ENCODE data around the gene FURIN.
"Not testable (repeated sequence)": the region's sequence is repeated elsewhere in the genome, so short reads cannot be mapped to it uniquely, and the experiment has no call there.

FURIN gene

DNA sequence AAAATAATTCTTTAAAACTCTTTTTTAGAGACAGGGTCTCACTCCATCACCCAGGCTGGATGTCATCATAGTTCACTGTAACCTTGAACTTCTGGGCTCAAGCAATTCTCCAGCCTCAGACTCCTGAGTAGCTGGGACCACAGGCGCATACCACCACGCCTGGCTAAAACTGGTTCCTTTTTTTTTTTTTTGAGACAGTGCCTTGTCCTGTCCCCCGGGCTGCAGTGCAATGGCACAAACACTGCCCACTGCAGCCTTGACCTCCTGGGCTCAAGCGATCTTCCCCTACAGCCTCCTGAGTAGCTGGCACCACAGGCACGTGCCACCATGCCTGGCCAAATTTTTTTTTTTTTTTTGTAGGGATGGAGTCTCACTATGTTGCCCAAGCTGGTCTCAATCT lies 23.7 kb upstream of the FURIN start:
- DNase-seq (ENCODE audit: low spot score), result no peak

GRCh38 chr15:90845201-90845949 lies 23.0 kb upstream of the FURIN start:
- no peak for DNase-seq (ENCODE audit: low spot score)

GRCh38 chr15:90849424-90849823 lies 19.0 kb upstream of the FURIN start:
- DNase-seq (ENCODE audit: low spot score), result not testable (repeated sequence)

DNA sequence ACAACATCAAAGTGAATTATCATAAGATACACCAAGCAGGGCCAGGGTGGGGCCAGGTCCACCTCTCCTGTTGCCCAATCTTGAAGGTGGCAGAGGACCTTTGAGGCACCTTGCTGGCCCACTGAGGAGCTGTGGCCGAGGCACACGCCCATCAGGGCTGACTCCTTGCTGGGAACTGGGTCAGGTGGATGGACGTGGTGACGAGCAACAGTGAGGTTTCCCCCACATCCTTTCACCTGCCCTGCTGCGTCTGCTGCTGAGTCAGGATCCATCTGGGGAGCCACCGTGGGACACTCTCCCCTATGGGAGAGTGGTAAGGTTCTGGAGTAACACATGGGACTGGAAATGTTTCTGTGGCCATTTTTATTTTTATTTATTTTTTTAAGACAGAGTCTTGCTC lies 17.3 kb upstream of the FURIN start:
- no peak for DNase-seq (ENCODE audit: low spot score)

- no peak for DNase-seq (ENCODE audit: low spot score)
Observed at GRCh38 chr15:90851940-90852339, 16.4 kb upstream of the FURIN start.

- no peak for DNase-seq (ENCODE audit: low spot score)
Observed at GRCh38 chr15:90855139-90855538, 13.2 kb upstream of the FURIN start.

DNA sequence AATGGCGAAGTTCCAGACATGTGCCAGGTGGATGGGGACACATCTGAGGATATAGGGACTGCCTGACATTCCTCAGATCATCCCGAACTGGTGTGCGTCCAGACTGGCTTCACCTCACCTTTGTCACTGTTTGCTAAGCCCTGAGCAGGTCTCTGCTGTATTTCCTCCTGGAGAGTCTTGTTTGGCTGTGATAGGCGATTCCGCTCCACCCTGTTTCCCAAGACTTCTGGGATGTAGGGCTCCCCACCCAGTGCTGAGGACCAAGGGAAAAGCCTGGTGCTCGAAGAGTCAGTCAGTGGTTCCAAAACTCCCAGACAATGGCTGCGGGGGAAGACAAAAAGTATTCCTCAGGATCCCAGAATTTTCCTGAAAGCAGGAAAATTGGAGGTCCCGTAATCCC lies 11.1 kb upstream of the FURIN start:
- no peak for DNase-seq (ENCODE audit: low spot score)

- no peak for DNase-seq (ENCODE audit: low spot score)
Observed at GRCh38 chr15:90857883-90858443, 10.4 kb upstream of the FURIN start.

GRCh38 chr15:90859234-90860131 lies 8.9 kb upstream of the FURIN start:
- DNase-seq (ENCODE audit: low spot score), result no peak

DNA sequence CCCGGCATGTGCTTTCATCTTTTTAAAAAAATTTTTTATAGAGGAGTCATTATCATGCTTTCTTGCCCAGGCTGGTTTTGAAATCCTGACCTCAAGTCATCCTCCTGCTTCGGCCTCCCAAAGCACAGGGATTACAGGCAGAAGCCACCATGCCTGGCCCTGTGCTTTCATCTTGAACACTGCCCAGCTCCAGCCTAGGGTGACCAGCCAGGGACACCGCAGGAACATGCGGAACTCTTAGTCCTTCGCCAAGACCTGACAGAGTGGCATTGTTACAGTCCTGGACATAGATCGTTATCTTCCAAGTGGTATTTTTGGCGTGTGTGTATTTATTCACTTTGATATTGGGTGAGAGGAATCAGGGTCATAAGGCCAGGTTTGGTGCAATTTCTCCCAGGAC lies 7.9 kb upstream of the FURIN start:
- DNase-seq (ENCODE audit: low spot score), result no peak

- DNase-seq (ENCODE audit: low spot score), result no peak
Observed at GRCh38 chr15:90860942-90861675, 7.3 kb upstream of the FURIN start.

DNA sequence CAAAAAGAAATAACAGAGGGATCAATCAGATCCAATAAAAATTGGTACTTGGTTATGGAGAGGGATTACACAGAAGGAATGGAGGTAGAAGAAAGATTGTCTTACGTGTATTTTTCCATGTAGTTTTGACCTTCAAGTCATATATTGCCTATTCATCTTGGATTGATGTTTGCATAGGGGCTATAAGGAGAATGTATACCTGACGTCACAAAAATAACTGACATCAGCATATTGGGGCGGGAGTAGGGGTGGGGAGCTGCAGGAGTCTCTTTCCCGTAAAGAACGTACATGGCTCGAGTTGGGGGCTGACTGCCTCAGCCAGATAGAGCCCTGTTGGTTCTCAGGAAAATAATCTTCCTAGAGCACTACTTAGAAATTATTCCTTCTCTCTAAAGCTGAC lies 5.9 kb upstream of the FURIN start:
- no peak for DNase-seq (ENCODE audit: low spot score)

DNA sequence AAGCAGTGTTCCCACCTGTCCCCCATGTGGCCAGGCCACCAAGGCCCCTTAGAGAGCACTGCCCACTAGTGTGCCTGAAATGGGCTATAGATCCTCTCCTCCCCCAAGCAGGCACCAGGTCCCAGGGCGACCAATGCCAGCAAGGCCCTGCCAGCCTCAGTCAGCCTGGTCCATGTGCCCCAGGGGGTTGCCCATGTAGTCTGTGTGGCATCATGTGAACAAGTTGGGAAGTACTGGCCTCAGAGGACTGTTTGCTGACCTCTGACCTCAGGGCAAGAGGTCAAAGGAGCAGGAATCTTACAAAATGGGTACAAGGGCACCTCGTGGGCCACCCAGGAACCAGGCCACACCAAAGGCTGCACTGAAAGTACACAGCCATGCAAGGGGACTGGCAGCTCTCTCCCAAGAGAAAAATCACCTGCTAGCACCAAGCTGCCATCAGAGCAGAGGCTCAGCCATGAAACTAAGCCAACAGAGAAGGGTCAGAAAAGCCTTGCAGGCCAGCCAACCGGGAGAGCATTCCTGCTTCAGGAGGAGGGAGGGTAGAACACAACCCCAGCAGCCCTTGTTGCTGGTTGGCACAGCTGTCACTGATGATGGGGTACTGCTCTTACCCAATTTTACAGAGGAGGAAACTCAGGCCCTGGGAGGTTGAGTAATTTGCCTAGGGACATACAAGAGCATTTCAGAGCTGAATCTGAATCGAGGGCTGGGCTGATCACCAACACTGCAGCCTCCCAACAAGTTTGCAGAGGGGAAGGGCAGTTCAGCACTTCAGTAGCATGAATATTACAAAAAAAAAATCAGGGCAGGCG lies 5.2 kb upstream of the FURIN start:
- no peak for DNase-seq (ENCODE audit: low spot score)

- no peak for DNase-seq (ENCODE audit: low spot score)
Observed at GRCh38 chr15:90863987-90864386, 4.4 kb upstream of the FURIN start.

DNA sequence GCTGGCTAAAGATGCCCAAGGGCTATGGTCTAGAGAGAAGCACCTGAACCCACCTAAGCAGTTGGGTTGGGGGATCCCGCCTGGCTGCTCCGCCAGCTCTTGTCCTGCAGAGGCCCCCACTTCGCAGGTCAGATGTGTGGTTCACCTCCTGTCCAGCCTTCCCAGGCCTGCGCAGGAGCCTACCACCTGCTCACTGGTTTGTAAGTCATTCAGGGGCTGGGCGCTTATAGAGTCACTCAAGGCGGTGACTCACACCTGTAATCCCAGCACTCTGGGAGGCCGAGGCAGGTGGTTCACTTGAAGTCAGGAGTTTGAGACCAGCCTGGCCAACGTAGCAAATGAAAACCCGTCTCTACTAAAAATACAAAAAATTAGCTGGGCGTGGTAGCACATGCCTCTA lies 3.9 kb upstream of the FURIN start:
- no peak for DNase-seq (ENCODE audit: low spot score)

DNA sequence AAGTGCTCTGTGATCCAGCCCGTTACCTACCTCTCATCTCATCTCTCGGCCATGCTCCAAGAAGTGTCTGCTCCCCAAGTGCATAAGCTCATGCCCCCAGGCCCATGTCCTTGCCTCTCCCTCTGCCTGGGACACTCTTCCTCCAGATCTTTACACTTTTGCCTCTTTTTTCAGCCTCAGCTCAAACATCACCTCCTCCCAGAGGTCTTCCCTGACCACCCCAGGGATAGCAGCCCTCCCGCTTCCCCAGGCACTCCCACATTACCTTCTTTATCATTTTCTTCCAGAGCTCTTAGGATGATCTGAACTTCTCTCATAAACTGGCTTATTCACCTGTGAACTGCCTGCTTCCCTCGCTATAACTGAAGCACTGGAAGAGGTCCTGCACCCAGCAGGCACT lies 2.7 kb upstream of the FURIN start:
- DNase-seq (ENCODE audit: low spot score), result no peak

DNA sequence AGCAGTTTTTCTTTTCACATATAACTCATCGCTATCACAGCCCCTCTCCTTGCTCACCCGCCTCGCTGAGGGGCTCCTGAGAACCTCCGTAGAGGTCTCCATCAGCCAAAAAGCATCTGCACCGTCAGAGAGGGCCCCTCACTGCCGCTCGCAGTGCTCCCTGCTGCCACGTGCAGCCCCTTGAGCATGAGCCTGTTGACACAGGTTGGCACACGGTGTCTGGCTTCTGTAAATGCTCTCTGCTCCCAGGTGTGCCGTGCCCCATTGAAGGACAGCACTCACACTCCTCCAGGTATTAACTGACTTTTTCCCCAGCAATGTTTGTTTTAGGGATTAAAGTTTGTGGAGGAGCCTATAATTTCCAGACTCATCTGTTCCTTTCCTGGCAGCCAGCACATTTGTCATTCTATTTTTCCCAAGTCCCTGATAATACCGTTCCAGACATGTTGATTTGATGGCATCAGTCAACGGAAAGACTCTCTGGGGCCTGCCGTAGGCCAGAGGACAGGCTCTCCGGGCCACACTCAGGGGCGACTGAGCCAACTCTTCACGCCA lies 2.1 kb upstream of the FURIN start:
- no peak for DNase-seq (ENCODE audit: low spot score)

DNA sequence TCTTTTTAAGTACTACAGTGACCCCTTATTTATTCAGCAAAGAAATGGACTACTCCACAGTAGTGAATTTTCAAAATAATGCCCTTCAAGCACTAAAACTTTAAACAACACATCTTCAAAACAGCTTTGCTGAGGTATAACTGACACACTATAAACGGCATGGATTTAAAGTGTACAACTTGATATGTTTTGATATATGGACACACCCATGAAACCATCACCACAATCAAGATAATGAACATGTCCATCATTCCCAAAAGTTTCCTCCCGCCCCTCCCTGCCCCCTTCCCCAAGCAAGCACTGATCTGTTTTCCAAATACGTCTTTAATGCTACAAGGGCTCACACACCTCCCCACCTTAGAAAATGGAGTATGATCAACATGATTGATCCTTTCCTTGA lies 1.6 kb upstream of the FURIN start:
- DNase-seq (ENCODE audit: low spot score), result no peak

- DNase-seq (ENCODE audit: low spot score), result no peak
Observed at GRCh38 chr15:90869140-90869541, 753 bp downstream of the FURIN start.

DNA sequence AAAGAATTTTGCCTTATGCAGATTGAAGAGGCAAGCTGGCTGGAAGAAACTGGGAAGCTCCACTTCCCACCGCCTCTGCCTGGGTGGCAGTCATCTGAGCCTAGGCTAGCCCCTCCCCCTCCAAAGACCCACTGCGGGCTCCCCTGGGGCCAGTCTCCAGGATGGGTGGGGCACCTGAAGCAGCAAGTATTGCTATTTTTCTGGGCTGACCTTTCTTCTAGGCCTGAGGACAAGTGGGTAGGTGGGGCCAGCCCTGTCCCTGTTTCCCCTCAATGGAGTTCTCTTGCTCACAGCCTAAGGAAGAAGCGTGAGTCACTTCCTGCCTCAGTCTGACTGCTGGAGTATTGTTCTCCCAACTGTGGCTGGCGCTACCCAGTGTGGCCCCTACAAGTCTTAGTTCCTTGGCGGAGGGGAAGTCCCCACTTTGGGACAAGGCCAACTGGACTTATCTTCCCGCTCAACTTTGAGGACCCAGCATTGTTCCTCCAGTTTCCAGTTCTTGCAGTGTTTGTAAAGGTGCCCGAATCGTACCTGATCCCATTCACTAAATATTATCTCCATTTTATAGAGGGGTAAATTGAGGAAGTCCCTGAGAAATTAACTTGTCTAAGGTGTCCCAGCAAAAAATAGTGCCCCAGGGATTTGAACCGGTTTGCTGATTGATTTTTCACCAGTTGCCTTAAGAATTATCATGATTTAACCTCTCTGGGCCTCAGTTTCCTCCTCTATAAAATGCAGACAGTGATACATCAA lies 1.4 kb downstream of the FURIN start:
- DNase-seq (ENCODE audit: low spot score), result peak; percentile 94
